Chondrocyte (in vitro differentiated cells): ENCODE measurements around the gene ANKRD1. TPM values are rescaled to one million over a fixed set of nuclear protein-coding genes. Genes with fewer than 3 reads are reported as not detected.

Experiments used
- DNase-seq: peaks from one replicate; pipeline ENCODE4 v3.0.0; 2021; ENCODE audit warnings: mixed read lengths, low spot score
- H3K27ac Mint-ChIP-seq: one replicate; pipeline ENCODE4 v1.8.0; 2021; ENCODE audit warnings: mild to moderate bottlenecking, moderate library complexity, mixed read lengths; ENCODE audit not compliant: unreplicated experiment
- H3K27me3 Mint-ChIP-seq: 2 replicates; pipeline ENCODE4 v1.8.0; 2021; ENCODE audit warnings: low read depth, mixed read lengths
- H3K36me3 Mint-ChIP-seq: 2 replicates; pipeline ENCODE4 v1.8.0; 2021; ENCODE audit warnings: low read depth, mixed read lengths
- H3K4me1 Mint-ChIP-seq: 2 replicates; pipeline ENCODE4 v1.8.0; 2021; ENCODE audit warnings: low read depth, mild to moderate bottlenecking, mixed read lengths
- H3K4me3 Mint-ChIP-seq: one replicate; pipeline ENCODE4 v1.8.0; 2021; ENCODE audit warnings: mild to moderate bottlenecking, moderate library complexity, mixed read lengths; ENCODE audit not compliant: unreplicated experiment
- H3K9me3 Mint-ChIP-seq: 2 replicates; pipeline ENCODE4 v1.8.0; 2021; ENCODE audit warnings: low read depth, mixed read lengths
- total RNA-seq: library from RNA; stranded (reverse); gene quantifications from 3 replicates; pipeline ENCODE4 v1.2.1, GENCODE V29; 2021
- TF ChIP-seq, protein P1 (sequence below): fragments of 200-600 bp; sonication (generic); IDR thresholded peaks from 2 replicates; pipeline ENCODE4 v1.5.0; 2021; ENCODE audit warnings: antibody characterized with exemption, mild to moderate bottlenecking, moderate library complexity

Gene ANKRD1
- total RNA-seq, 1 donor from 2014 or later: 261 TPM

DNA sequence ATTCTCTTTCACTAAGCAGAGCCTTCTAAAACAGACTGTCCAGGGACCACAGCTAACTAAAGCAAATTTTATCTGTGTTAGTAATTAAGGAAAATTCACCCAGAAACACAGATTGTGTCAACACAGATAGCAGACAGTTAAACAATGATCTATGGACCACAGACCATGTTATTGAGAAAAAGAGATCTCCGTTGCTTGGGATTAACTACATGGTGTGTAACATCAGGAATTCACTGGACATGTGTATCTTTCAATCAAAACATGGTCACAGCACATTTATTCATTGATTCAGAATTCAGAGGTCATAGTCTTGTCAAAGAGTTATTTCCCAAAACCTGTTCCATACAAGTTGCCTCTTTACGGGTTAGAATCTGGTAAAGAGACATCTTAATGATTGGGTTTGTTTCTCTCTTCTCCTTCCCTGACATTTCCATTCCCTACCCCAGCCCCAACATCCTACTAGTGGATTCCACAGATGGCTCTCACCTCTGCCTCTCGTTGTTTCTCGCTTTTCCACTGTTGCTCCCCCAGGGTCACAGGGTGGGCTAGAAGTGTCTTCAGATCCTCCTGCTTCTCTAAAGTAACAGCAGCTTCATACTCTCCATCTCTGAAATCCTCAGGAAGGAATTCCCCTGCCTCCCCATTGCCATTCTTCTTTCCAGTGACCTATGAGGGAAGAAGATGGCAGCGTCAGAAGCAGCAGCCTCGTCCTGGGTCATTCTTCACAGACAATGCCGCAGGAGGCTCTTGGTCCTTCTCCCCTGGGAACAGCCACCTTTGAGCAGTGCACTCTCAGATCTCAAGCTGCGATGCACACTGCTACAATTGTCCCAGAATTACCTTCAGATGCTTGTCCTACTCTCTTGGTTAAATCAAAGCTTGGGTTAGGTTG is 958 bp downstream of the ANKRD1 start:
- Mint-ChIP-seq H3K36me3 (peaks cover 32% of the 10 kb centered on the region), H3K9me3 (peaks cover 2% of the 10 kb centered on the region), H3K4me1 (peaks cover 80% of the 10 kb centered on the region), H3K27ac (peak overlapping the region; percentile 95), H3K4me3 (peak overlapping the region; percentile 88), H3K27me3 (no peaks in the 10 kb centered on the region)
- TF ChIP-seq, protein P1, sequence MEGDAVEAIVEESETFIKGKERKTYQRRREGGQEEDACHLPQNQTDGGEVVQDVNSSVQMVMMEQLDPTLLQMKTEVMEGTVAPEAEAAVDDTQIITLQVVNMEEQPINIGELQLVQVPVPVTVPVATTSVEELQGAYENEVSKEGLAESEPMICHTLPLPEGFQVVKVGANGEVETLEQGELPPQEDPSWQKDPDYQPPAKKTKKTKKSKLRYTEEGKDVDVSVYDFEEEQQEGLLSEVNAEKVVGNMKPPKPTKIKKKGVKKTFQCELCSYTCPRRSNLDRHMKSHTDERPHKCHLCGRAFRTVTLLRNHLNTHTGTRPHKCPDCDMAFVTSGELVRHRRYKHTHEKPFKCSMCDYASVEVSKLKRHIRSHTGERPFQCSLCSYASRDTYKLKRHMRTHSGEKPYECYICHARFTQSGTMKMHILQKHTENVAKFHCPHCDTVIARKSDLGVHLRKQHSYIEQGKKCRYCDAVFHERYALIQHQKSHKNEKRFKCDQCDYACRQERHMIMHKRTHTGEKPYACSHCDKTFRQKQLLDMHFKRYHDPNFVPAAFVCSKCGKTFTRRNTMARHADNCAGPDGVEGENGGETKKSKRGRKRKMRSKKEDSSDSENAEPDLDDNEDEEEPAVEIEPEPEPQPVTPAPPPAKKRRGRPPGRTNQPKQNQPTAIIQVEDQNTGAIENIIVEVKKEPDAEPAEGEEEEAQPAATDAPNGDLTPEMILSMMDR: no peak
- no peak for DNase-seq

DNA sequence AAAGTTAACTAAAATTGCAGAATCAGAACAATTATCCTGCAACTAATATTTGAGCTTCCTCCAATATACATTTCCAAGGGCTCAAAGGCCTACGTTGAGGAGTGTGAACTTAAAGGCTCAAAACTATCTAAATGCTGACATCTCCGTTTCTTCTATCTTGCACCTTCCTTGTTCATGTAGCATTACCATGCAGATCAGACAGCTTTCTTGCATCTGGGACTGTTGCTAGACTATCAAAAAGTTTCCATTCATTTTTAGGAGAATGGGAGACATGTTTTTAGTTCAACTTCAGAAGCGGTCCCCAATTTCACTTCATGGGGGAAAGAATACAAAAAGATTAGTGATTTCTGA is 2.9 kb downstream of the ANKRD1 start:
- Mint-ChIP-seq H3K27ac (peak overlapping the region; percentile 78), H3K27me3 (no peaks in the 10 kb centered on the region)

DNA sequence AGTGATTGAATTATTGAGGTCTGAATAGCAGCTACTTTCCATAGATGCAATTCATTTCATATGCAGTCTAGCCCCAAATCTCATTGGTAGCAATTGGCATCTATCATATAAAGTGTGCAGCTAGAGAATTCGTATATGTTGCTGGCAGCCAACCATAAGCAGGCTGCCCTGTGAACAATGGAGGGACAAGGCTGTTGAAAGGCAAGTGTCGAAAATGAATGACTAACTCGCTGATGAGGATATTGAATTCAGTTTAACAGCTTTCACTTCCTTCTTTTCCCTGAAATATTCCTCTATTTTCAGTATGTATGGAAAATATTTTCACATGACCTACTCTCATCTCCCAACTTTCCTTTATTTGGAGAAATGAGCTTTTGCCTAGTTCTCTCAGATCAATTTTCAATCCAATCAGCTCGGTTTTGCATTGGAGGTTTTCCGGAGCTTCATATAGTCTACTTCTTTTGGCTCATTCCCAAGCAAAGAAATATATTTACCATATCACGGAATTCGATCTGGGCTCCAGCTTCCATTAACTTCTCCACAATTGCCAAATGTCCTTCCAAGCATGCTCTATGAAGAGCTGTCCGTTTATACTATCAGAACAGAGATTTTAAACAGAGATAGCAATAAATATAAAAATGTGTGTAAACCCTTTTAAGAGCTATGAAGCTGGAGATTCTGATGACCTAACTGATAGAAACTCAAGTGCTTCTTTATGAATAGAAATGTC is 3.5 kb downstream of the ANKRD1 start:
- Mint-ChIP-seq H3K27ac (peak overlapping the region; percentile 78), H3K9me3 (no peaks in the 10 kb centered on the region), H3K4me3 (peak overlapping the region; percentile 88), H3K4me1 (peaks cover 74% of the 10 kb centered on the region), H3K36me3 (peaks cover 38% of the 10 kb centered on the region), H3K27me3 (no peaks in the 10 kb centered on the region)
- TF ChIP-seq, protein P1: no peak
- DNase-seq: no peak

More for the DNA sequence above, 2.9 kb downstream of the ANKRD1 start:
- H3K4me3 Mint-ChIP-seq: peak overlapping the region; percentile 88
- TF ChIP-seq, protein P1: no peak
- no peak for DNase-seq
- H3K4me1 Mint-ChIP-seq: peaks cover 73% of the 10 kb centered on the region
- H3K36me3 Mint-ChIP-seq: peaks cover 35% of the 10 kb centered on the region
- no peaks in the 10 kb centered on the region for H3K9me3 Mint-ChIP-seq

- Mint-ChIP-seq H3K27me3 (no peaks in the 10 kb centered on the region), H3K4me1 (peaks cover 76% of the 10 kb centered on the region)
Measured at GRCh38 chr10:90916392-90917237, 4.3 kb downstream of the ANKRD1 start.

More at GRCh38 chr10:90916392-90917237, 4.3 kb downstream of the ANKRD1 start:
- Mint-ChIP-seq H3K36me3 (peaks cover 38% of the 10 kb centered on the region), H3K27ac (peak overlapping the region; percentile 86), H3K9me3 (no peaks in the 10 kb centered on the region), H3K4me3 (peak overlapping the region; percentile 88)
- TF ChIP-seq, protein P1: no peak
- DNase-seq: no peak
